ENCODE results near the gene LAMTOR3.

- TF ChIP-seq POLR2AphosphoS5 (IDR thresholded peaks at IDR 0.05) (no peak), POLR2A (IDR thresholded peaks at IDR 0.05) (no peak)
- TF ChIP-seq, protein P1, sequence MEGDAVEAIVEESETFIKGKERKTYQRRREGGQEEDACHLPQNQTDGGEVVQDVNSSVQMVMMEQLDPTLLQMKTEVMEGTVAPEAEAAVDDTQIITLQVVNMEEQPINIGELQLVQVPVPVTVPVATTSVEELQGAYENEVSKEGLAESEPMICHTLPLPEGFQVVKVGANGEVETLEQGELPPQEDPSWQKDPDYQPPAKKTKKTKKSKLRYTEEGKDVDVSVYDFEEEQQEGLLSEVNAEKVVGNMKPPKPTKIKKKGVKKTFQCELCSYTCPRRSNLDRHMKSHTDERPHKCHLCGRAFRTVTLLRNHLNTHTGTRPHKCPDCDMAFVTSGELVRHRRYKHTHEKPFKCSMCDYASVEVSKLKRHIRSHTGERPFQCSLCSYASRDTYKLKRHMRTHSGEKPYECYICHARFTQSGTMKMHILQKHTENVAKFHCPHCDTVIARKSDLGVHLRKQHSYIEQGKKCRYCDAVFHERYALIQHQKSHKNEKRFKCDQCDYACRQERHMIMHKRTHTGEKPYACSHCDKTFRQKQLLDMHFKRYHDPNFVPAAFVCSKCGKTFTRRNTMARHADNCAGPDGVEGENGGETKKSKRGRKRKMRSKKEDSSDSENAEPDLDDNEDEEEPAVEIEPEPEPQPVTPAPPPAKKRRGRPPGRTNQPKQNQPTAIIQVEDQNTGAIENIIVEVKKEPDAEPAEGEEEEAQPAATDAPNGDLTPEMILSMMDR (IDR thresholded peaks at IDR 0.05 in 8 of 11, conservative IDR thresholded peaks at IDR 0.05 in 3 of 11) = no peak
Measured at GRCh38 chr4:99927566-99927965, 33.3 kb upstream of the LAMTOR3 start.

Data from spleen (tissue), 7 donors.